Left colon (tissue), 2 donors: ENCODE data around the gene PANK4. TPM values are rescaled to one million over a fixed set of nuclear protein-coding genes. Genes with fewer than 3 reads are reported as not detected.

ENCODE experiments used
- ATAC-seq: fragments of 200-7000 bp; cut with Tn5 transposase; one replicate; pipeline ENCODE4 v1.9.1; 2020; ENCODE audit warnings: mild to moderate bottlenecking, moderate library complexity
- DNase-seq, 2 donors: peaks; one replicate each; pipeline ENCODE4 v3.0.0-alpha.2; 2020
- intact Hi-C, 2 donors: fragments of 100-400 bp; cut with DNase I in 1 of 2; cut with micrococcal nuclease in 1 of 2; formaldehyde crosslinking; loops; one replicate each; pipeline versions ENCODE4 v1.11.2 to v1.14.0; 2022; cut with DNase I, micrococcal nuclease
- total RNA-seq, 2 donors: library from RNA; stranded (reverse); fragmentation: NEBNext Ultra II Directional; extraction: Animal tissue kit (Norgen Biotek cat#: 25700); gene quantifications; one replicate each; pipeline ENCODE4 v1.2.1, GENCODE V29; 2021
- donor health status: DM: no; HTN: no; CAD: no.
- donor health status: DM: yes; HTN: yes; CAD: no.

PANK4 gene
- total RNA-seq, 2 donors from 2014 or later: 29.4 to 32.6 TPM

- peak; percentile 55 for ATAC-seq
- peak; percentile 73 to 77 for DNase-seq
- intact Hi-C loops: no loop called here
Measured at GRCh38 chr1:2534687-2535441, 8.5 kb upstream of the PANK4 start.

DNA sequence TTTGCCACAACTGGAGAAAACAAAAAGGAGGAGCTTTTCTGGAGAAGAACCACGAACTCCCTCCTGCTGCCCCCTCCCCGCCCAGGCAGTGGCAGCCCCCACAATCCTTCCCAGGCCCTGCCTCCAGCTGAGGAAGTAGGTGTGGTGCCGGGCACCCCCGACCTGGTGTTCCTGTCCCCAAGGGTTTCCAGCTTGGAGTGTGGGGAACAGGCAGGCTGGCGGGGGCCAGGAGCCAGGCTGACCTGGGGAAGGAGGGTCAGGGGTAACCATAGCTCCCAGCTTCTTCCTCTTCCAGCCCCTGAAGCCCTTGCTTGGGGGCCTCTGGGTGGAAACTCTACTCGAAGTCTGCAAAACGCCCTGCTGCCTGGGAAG is 7.9 kb upstream of the PANK4 start:
- DNase-seq (no peak), ATAC-seq (no peak)
- intact Hi-C loops: no loop called here

DNA sequence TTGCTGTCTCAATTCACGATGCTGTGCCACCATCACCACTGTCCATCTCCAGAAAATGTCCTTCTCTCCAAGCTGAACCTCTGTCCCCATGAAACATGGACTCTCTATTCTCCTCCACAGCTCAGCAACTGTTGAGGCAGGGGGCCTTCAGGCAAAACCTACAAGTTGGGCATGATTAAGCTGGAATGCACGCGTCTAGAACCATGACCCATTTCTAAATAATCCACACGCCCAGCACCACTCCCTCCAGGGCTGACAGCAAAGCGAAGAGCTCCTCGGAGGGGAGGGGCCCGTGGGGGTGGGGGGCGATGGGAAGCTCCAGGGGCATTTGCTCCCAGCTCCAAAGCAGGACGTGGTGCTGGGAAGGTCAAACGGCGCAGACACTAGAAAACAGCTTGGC is 7.0 kb upstream of the PANK4 start:
- intact Hi-C loops: no loop called here
- ATAC-seq (no peak), DNase-seq (no peak)

GRCh38 chr1:2532485-2533160 is 6.2 kb upstream of the PANK4 start:
- DNase-seq: no peak
- ATAC-seq: no peak
- intact Hi-C loops: no loop called here

DNA sequence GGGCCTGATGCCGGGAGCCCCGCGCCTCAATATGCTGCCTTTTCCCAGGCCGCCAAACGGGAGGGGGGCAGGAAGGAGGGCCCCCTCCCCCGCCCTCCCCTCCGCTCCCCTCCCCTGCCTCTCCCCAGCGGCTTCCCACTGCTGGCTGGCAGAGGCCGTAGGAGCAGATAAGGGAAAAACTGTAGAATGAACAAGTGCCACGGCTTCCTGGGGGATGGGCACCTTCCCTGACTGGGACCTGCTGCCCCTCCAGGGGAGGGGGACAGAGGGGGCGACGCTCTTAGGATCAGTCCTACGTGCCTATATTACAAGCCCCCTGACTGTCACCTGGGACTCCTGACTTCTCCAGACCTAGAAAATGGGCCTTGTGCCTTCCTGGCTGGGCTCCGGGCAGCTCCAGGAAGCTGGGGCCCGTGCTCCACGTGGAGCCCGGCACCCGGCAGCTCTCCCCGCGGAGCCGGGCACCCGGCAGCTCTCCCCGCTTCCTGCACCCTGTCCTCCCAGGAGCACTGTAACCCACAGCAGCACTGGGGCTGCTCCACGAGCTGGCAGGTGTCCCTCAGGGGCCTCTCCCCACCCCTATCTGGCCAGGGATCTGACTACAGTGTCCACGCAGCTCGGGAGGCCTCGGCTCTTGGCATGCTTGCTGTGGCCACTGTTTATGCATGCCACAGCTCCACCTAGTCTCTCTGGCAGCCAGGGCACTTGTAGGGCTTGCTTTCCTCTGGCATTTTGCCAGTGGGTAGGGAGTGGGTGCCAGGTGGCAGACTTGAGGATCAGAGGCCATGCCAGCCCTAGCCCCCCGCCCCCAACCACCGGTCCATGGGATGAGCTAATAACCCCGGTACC is 4.3 kb upstream of the PANK4 start:
- intact Hi-C loops: no loop called here
- ATAC-seq (peak; percentile 21), DNase-seq (peak; percentile 59 to 65)

DNA sequence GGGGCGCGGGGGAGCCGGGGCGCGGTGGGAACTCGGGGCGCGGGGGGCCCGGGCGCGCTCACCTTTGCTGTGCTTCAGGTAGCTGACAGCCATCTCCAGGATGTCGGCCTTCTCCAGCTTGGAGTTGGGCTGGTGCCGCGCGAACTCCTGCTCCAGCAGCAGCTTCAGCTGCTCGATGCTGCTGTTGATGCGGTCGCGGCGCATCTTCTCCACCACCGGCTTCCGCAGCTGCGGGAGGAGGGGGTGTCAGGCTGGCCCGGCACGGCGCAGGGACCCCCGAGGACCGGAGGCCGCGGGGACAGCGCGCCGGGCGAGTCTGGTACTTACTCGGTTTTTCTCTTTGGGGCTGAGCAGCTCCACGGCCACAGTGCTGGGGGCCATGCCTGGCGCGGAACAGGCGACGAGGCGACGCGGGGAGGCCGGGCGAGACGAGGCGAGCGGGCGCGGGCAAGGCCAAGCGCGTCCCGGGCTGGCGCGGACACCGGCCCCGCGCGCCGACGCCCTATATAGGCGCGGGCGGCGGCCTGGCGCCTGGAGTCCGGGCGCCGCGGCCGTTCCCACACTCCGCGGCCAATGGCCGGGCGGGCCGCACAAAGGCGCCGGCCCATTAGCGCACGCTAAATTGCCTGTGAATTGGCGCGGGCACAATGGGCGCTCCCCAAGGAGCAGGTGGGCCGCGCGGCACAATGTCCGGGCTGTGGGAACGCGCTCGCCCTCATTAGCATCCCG is 3.6 kb upstream of the PANK4 start, which contains the start of gene HES5:
Gene HES5 (minus strand): TSS at position 480 of the 729 bp plus-strand sequence. CDS start 99 bp downstream, at position 381.
- intact Hi-C loops: no loop called here
- ATAC-seq (peak; percentile 55), DNase-seq (peak in 1 of 2 donors; percentile 64)

- intact Hi-C loops: no loop called here
- ATAC-seq: peak; percentile 11
- peak in 1 of 2 donors; percentile 60 for DNase-seq
Measured at GRCh38 chr1:2528966-2529783, 2.8 kb upstream of the PANK4 start.

GRCh38 chr1:2528611-2528965 is 2.2 kb upstream of the PANK4 start:
- no peak for DNase-seq
- intact Hi-C loops: no loop called here
- ATAC-seq: no peak

- intact Hi-C loops: no loop called here
- ATAC-seq: no peak
- DNase-seq: no peak
Measured at GRCh38 chr1:2528016-2528415, 1.6 kb upstream of the PANK4 start.

- ATAC-seq (no peak), DNase-seq (no peak)
- intact Hi-C loops: no loop called here
Measured at GRCh38 chr1:2527556-2527860, 1.1 kb upstream of the PANK4 start.

DNA sequence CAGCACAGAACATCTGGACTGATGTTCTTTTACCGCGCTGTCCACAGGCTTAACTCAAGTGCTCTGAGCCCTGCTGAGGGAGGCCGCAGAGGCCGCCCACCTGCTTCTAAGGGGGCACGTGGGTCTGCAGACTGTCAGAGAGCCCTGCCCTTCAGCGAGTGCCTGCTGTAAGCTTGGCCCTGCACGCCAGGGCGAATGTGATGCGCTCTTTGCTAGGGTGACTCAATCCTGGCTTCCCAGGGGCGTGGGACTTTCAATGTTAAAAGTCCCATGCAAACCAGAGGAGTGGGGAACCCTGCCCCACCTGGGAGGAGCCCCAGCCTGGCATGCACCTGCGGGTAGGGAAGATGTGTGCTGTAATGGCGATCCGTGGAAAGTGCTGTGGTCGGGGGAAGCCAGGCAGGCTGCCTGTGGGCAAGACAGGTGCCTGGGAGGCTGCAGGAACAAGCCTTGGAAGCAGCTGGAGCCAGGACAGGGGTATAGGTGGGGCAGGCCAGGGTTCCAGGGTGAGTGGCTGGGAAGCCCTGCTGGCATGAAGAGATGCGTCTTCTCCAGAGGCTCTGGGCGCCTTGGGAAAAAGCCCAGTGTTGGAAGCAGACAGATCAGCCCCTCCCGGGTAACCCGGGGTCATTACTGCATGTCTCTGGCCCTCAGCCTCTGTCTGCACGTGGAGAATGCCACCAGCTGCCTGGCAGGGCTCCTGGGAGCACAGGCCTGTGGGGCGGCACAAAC is 594 bp upstream of the PANK4 start:
- no peak for ATAC-seq
- DNase-seq: peak; percentile 51 to 58
- intact Hi-C loops: no loop called here

- intact Hi-C loops: no loop called here
- ATAC-seq: no peak
- no peak for DNase-seq
Measured at GRCh38 chr1:2525572-2525919, 850 bp downstream of the PANK4 start.

DNA sequence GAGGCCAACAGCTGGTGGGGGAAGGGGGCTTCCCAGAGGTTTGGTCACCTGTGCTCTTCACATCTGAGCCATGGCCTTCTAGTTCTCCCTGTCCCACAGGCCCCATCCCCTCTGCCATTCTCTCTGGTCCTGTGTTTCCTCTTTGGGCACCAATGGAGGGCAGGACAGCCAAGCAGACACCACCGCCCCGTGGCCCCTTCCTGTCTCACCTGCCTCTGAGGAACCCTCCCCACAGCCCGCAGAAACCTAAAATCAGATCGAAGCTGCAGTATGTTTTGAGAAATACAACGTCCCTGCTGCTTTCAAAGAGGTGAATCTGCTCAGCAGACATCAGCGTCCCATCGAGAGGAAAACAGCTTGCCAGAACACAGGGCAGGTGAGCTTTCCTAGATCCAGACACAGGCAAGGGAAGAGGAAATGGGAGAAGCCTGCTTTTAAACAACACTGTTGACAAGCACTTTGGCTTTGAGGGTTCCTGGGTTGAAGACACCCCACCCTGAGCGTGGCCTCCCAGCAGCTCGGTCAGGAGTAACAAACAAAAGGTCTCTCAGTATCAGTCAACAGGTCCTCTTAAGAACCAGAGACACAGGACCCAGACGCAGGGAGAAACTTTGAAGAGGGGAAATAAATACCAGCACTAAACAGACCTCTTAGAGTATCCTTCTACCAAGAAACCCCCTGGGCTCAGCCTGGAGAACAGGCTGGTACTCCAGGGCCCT is 2.3 kb downstream of the PANK4 start:
- ATAC-seq (no peak), DNase-seq (no peak)
- intact Hi-C loops: no loop called here

GRCh38 chr1:2523191-2523890 is 3.1 kb downstream of the PANK4 start:
- ATAC-seq (no peak), DNase-seq (no peak)
- intact Hi-C loops: no loop called here

DNA sequence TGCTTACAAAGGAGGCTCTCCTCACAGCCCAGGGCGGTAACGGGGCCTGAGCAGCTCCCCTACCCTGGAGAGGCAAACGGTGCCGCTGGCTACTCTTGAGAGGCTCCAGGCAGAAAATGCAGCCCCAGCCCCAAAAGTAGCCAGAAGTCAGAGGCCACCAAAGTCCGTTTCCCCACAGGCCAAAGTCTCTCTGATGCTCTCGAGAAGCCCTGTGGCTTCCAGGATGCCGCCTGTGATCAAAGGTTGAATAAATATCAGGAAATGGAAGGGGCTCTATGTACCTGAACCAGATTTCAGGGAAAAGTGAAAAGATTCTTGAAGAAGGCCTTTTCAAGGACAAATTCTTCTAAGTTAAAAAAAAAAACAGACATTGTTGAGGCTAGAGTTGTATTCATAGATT is 4.2 kb downstream of the PANK4 start:
- DNase-seq: no peak
- no peak for ATAC-seq
- intact Hi-C loops: no loop called here

DNA sequence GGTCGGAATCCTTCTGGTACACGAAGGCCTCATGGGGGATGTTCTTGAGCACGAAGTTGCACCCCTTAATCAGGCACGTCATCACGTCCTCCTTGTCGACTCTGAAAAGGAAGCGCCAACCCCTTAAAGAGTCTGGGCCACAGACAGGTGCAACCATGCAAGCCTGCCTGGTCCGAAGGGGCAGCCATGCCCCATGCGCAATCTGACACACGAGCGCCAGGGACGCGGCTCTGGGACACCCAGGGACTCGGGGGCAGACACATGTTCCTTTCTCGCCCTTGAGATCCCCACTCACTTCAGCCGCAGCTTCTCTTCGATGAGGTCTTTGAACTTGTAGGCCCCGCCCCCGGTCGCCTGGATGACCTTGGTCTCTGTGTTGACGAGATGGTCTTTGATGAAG is 5.6 kb downstream of the PANK4 start:
- no peak for ATAC-seq
- intact Hi-C loops: no loop called here
- DNase-seq: no peak

GRCh38 chr1:2520206-2520605 is 6.2 kb downstream of the PANK4 start:
- ATAC-seq (no peak), DNase-seq (no peak)
- intact Hi-C loops: no loop called here
